Activated CD4-positive, alpha-beta T cell treated with anti-CD3 and anti-CD28 coated beads, Interleukin-2, amount 50 U/mL, for 48 hours (primary cell): Measurements from ENCODE around the gene CHP1.
"Not testable (repeated sequence)": the region's sequence is repeated elsewhere in the genome, so short reads cannot be mapped to it uniquely, and the experiment has no call there.

Source experiments
- DNase-seq, 2 experiments: peaks; one replicate each; pipeline ENCODE4 v3.0.0-alpha.2; 2020

CHP1 gene

DNA sequence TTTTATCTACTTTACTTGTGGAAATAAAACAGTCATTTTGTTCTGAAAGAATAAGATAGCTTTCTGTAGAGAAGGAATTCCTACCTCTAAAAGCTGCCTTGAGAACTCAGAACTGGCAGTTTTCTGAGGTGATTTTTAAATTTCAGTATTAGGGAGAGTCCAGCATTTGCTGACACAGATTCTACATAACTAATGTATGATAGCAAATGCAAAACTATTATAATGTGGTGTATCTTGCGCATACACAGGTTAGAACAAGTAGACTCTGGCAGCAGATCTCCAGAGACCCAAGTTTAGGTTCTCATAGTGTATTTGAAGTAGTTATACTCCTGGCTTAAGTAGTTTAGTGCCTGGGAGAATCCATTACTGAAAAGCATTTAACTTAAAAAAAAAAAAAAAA, 70.5 kb downstream of the CHP1 start:
- no peak for DNase-seq

DNA sequence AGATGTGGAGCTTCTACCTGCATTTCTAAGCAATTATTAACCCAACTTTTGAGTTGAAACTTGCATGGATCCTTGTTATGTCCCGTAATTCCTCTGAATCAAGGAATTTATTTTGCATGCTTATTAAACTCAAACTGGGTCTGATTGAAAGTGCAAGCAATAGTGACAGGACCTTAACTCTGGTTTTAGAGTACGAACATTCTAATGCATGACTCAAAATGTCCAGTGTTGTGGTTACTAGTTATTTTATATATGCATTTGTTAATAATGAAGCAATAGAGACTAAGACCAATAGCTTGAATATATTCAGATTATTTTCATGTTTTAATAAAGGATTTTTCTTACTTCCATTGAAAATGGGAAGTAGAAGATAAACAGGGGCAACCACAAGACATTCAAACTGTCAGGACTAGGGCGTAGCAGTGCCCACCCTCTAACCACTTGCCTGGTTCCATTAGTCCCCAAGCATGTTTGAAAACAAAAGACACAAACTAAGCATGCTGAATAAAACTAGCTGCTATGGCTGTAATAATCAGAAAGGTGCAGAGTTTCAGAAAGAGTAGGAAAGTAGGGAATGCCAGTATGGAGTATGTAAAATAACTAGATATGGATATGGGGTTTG, 73.2 kb downstream of the CHP1 start:
- no peak for DNase-seq

DNA sequence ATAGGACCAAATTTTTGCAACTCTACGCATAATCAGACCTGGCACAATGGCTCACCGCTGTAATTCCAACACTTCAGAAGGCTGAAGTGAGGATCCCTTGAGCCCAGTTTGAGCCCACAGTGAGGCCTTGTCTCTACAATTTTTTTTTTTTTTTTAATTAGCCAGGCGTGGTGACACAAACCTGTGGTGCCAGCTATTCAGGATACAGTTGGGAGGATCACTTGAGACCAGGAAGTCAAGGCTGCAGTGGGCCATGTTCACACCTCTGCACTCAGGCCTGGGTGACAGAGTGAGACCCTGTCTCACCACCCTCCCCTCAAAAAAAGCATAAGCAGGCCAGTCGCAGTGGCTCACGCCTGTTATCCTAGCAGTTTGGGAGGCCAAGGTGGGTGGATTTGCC, 76.6 kb downstream of the CHP1 start:
- no peak for DNase-seq

DNA sequence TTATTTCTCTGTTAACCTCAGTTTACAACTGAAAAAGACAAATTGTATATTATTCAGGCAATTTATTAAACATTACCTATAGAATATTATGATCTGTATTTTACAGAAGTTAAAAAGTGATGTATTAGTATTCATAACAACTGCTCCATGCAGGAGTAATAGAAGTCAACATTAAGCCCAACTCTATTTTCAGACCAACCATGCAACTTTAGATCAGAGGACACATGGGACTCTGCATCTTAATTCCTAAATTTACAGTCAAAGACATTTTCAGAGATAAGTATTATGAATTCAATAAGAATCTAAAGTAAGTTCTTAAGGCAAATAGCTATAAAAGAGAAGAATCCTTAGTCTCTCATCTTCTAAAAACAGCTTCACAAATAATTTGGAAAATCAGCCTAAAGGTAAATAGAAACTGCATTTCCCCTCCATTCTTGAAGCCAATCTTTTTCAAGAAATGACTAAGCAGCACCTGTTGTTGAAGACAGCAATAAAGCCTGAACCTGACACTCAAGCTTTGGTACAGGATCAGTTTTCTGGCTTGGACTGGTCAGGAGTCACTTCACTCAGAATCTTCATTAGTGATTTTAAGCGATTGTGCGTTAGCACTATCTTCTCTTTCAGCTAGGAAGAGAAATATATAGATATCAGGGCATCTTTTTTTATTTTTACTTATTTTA, 78.3 kb downstream of the CHP1 start:
- no peak for DNase-seq

DNA sequence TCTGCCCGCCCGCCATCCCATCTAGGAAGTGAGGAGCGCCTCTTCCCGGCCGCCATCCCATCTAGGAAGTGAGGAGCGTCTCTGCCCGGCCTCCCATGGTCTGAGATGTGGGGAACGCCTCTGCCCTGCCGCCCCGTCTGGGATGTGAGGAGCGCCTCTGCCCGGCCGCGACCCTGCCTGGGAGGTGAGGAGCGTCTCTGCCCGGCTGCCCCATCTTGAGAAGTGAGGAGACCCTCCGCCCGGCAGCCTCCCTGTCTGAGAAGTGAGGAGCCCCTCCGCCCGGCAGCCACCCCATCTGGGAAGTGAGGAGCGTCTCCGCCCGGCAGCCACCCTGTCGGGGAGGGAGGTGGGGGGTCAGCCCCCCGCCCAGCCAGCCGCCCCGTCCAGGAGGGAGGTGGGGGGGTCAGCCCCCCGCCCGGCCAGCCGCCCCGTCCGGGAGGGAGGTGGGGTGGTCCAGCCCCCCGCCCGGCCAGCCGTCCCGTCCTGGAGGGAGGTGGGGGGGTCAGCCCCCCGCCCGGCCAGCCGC, 89.8 kb downstream of the CHP1 start:
- not testable (repeated sequence) for DNase-seq

DNA sequence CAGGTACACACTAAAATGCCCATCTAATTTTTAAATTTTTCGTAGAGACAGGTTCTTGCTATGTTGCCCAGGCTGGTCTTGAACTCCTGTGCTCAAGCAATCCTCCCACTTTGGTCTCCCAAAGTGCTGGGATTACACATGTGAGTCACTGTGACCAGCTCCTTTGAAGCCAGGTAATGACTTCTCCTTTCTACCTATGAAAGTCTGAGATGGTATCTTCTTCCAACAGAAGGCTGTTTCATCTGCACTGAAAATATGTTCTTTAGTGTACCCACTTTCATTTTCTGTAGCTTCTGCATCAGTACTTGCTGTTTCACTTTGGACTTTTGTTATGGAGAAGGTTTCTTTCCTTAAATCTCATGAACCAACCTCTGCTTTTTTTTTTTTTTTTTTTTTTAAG, 92.5 kb downstream of the CHP1 start:
- no peak for DNase-seq

DNA sequence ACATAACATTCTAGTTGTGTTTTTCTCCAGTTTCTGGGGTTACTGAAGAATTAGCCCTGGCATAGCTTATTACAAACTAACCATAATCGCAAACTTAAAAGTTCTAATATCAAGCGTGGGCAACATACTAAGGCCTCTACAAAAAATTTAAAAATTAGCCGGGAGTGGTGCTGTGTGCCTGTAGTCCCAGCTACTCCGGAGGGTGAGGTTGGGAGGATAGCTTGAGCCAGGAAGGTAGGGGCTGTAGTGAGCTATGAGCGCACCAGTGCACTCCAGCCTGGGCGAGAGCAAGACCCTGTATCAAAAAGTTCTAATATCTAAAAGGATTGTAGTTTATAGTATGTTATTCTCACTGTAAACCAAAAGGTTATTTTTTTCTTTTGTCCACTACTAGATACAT, 100.2 kb downstream of the CHP1 start:
- no peak for DNase-seq
